Right atrium auricular region (tissue), 2 donors: ENCODE data around the gene FOXO1. TPM values are rescaled to one million over a fixed set of nuclear protein-coding genes. Genes with fewer than 3 reads are reported as not detected.

Experiments used
- DNase-seq: peaks from one replicate; pipeline ENCODE4 v3.0.0-alpha.2; 2019; ENCODE audit warnings: low spot score
- H3K27ac ChIP-seq, 2 donors: fragments of 200-600 bp; sonication (generic); 1 replicate in 1 of 2; 2 replicates in 1 of 2; pipeline ENCODE4 v1.5.1; 2016 to 2019
- H3K27me3 ChIP-seq, 2 donors: fragments of 200-600 bp; sonication (generic); one replicate each; pipeline versions ENCODE4 v1.5.1 to v1.6.0; 2017 to 2019
- H3K36me3 ChIP-seq: fragments of 200-600 bp; sonication (generic); one replicate; pipeline ENCODE4 v1.5.1; 2016
- H3K4me1 ChIP-seq, 2 donors: fragments of 200-600 bp; sonication (generic); one replicate each; pipeline versions ENCODE4 v1.5.1 to v1.6.0; 2017 to 2019
- H3K4me3 ChIP-seq, 2 donors: fragments of 200-600 bp; sonication (generic); 1 replicate in 1 of 2; 2 replicates in 1 of 2; pipeline ENCODE4 v1.5.1; 2017 to 2019; ENCODE audit warnings: mild to moderate bottlenecking in 1 of 2, moderate library complexity in 1 of 2
- H3K9me3 ChIP-seq, 2 donors: fragments of 200-600 bp; sonication (generic); one replicate each; pipeline ENCODE4 v1.5.1; 2019
- CTCF ChIP-seq, 2 donors: fragments of 200-600 bp; sonication (generic); IDR thresholded peaks; one replicate each; pipeline ENCODE4 v1.5.1; 2019; ENCODE audit warnings: antibody characterized with exemption in 2 of 2
- total RNA-seq, 2 donors: library from RNA; depleted of rRNA; stranded (reverse); fragments of >200 nt; gene quantifications; one replicate each; pipeline ENCODE4 v1.1.0, GENCODE V29; 2016

FOXO1 gene
- total RNA-seq, 2 donors from 2014 or later, result 17.3 to 32.7 TPM

DNA sequence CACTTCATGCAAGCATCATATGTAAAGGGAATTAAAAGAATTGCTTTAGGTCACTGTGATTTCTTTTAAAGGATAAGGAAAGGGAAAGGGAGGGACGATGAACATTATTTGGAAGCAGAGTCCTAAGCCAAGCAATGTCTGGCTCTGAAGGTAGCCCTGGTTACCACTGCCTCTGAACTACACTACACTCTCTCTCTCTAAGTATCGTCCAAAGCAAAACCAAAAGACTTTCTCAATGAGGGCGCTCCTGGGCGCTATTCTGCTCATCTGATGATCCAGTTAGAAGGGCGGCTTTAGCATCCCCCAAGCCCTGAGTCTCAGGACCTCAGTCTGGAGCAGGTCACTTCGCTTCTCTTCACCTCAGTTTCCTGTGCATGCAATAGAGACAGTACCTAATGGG, 26.2 kb downstream of the FOXO1 start:
- Histone ChIP-seq H3K4me3 (no peak overlapping the region), H3K27ac (no peak overlapping the region), H3K36me3 (no peaks in the 10 kb centered on the region), H3K27me3 (no peaks in the 10 kb centered on the region), H3K9me3 (no peaks in the 10 kb centered on the region), H3K4me1 (peaks cover 0 to 56% of the 10 kb centered on the region in 2 donors)
- DNase-seq, result no peak
- TF ChIP-seq CTCF (IDR thresholded peaks at IDR 0.05), result no peak

DNA sequence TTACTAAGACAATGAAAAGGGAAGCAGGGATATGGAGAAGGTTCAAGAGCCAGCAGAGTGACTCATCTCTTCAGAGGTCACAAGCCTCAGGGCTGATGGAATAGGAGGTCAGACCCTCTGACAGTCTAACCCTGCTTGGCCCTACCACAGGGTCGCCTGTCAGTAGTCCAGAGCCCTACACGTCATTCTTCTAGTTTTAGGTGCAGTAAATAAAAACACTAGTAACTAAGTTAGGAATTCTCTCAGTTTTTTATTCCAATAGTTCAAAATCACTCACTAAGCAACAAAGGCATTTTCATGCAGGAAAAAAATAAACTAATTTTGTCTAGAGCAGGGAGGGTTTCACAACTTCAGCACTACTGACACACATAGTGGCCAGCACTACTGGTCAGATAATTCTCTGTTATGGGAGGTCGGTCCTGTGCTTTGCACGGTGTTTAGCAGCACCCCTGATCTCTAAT, 27.2 kb downstream of the FOXO1 start:
- no peak for TF ChIP-seq CTCF (IDR thresholded peaks at IDR 0.05)
- Histone ChIP-seq H3K27me3 (no peaks in the 10 kb centered on the region), H3K4me3 (no peak overlapping the region), H3K4me1 (peaks cover 0 to 46% of the 10 kb centered on the region in 2 donors), H3K27ac (peak overlapping the region; percentile 19 to 25), H3K9me3 (no peaks in the 10 kb centered on the region), H3K36me3 (no peaks in the 10 kb centered on the region)
- DNase-seq, result no peak

- H3K4me3 ChIP-seq, result peak overlapping the region in 1 of 2 donors; percentile 15
Observed at GRCh38 chr13:40637643-40638042, 28.8 kb downstream of the FOXO1 start.

DNA sequence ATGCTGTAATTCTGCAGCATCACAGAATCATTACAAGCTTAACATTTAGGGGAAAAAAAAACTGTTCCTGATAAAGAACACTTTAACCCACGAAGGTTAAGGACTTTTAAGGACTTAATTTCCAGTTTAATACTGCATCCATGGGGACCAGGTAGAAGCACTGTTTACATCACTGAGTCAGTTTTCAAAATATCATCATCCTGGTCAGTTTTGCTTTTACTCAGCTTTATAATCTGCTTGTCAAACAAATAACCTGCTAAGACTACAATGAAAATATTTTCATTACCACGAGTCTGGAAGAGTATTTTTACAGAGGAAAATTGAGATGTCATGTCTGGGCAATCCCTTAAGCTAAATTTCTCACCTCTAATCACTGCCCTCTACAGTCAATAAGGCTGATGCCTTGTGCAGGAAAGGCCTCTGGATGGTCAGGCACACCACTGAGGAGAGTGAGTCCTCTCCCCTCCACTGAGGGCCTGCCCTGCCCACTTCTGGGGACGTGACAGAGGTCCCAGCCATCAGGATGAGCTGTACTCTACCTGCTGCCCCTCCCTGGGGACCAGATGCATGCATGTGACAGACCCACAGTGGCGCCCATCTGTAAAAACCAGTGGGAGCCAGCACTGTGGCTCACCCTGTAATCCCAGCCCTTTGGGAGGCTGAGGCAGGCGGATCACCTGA, 31.0 kb downstream of the FOXO1 start:
- Histone ChIP-seq H3K27ac (no peak overlapping the region), H3K36me3 (no peaks in the 10 kb centered on the region), H3K27me3 (no peaks in the 10 kb centered on the region), H3K9me3 (no peaks in the 10 kb centered on the region), H3K4me1 (peaks cover 0 to 45% of the 10 kb centered on the region in 2 donors), H3K4me3 (no peak overlapping the region)
- no peak for TF ChIP-seq CTCF (IDR thresholded peaks at IDR 0.05)
- no peak for DNase-seq

More at GRCh38 chr13:40637643-40638042, 28.8 kb downstream of the FOXO1 start:
- Histone ChIP-seq H3K4me1 (peaks cover 0 to 42% of the 10 kb centered on the region in 2 donors), H3K27ac (peak overlapping the region; percentile 8 to 28), H3K27me3 (no peaks in the 10 kb centered on the region), H3K9me3 (no peaks in the 10 kb centered on the region), H3K36me3 (no peaks in the 10 kb centered on the region)
- no peak for DNase-seq
- no peak for TF ChIP-seq CTCF (IDR thresholded peaks at IDR 0.05)

DNA sequence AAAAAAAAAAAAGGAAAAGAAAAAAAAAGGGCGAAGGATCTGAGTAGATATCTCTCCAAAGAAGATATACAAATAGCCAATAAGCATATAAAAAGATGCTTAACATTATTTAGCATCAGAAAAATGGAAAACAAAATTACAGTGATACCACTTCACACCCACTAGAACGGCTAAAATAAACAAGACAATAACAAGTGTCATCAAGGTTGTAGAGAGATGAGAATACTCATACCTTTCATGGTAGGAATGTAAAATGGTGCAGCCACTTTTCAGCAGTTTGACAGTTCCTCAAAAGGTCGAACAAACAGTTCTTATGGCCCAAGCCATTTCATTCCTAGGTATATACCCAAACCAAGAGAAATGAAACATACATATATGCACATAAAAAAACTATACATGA, 33.5 kb downstream of the FOXO1 start:
- no peaks in the 10 kb centered on the region for H3K36me3 ChIP-seq
- no peak for DNase-seq
- peaks cover 0 to 20% of the 10 kb centered on the region in 2 donors for H3K4me1 ChIP-seq
- no peak overlapping the region for H3K4me3 ChIP-seq
- H3K9me3 ChIP-seq, result no peaks in the 10 kb centered on the region
- no peak overlapping the region for H3K27ac ChIP-seq
- no peak for TF ChIP-seq CTCF (IDR thresholded peaks at IDR 0.05)
- no peaks in the 10 kb centered on the region for H3K27me3 ChIP-seq

DNA sequence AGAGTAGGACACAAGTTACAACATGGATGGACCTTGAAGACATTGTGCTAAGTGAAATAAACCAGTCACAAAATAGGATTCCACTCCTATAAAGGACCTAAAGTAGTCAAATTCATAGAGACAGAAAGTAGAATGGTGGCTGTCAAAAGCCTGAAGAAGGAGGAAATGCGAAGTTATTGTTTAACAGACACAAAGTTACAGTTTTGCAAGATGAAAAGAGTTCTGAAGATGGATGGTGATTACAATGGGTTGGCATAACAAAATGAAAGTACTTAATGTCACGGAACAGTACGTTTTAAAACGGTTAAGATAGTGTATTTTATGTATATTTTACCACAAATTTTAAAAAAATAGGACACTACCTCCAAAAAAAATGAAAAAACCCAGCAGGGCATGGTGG, 34.8 kb downstream of the FOXO1 start:
- H3K9me3 ChIP-seq, result no peaks in the 10 kb centered on the region
- H3K27ac ChIP-seq, result no peak overlapping the region
- peaks cover 0 to 20% of the 10 kb centered on the region in 2 donors for H3K4me1 ChIP-seq
- no peaks in the 10 kb centered on the region for H3K27me3 ChIP-seq
- H3K4me3 ChIP-seq, result no peak overlapping the region
- no peaks in the 10 kb centered on the region for H3K36me3 ChIP-seq
- DNase-seq, result no peak
- no peak for TF ChIP-seq CTCF (IDR thresholded peaks at IDR 0.05)
